Brain microvascular endothelial cell (primary cell): ENCODE measurements around the gene BCL11A.

Experiments used
- DNase-seq: peaks from one replicate; pipeline ENCODE4 v3.0.0-alpha.2; 2020
- H3K27ac ChIP-seq: fragments of 250-450 bp; sonication (Bioruptor Pico); 2 replicates; pipeline ENCODE4 v1.5.1; 2020; ENCODE audit warnings: mild to moderate bottlenecking, moderate library complexity
- H3K27me3 ChIP-seq: fragments of 250-450 bp; sonication (Bioruptor Pico); replicated peaks from 2 replicates; pipeline ENCODE4 v1.5.1; 2020; ENCODE audit warnings: mild to moderate bottlenecking
- H3K36me3 ChIP-seq: fragments of 250-450 bp; sonication (Bioruptor Pico); replicated peaks from 2 replicates; pipeline ENCODE4 v1.5.1; 2020; ENCODE audit warnings: mild to moderate bottlenecking
- H3K4me3 ChIP-seq: 2 replicates; pipeline ENCODE4 v1.5.1; 2011; ENCODE audit warnings: low read depth, mild to moderate bottlenecking, control low read depth, low read length, moderate library complexity
- CTCF ChIP-seq: IDR thresholded peaks from 2 replicates; pipeline ENCODE4 v1.5.1; 2011; ENCODE audit warnings: low read depth, mild to moderate bottlenecking, moderate library complexity, low read length, control low read depth, inconsistent platforms; ENCODE audit errors: missing control alignments
- in situ Hi-C: cut with HindIII; loops from 2 replicates; pipeline ENCODE4 v1.10.0; 2017; ENCODE audit warnings: low sequenced_read_pairs, low pct_ligation_motif_present

The BCL11A gene

DNA sequence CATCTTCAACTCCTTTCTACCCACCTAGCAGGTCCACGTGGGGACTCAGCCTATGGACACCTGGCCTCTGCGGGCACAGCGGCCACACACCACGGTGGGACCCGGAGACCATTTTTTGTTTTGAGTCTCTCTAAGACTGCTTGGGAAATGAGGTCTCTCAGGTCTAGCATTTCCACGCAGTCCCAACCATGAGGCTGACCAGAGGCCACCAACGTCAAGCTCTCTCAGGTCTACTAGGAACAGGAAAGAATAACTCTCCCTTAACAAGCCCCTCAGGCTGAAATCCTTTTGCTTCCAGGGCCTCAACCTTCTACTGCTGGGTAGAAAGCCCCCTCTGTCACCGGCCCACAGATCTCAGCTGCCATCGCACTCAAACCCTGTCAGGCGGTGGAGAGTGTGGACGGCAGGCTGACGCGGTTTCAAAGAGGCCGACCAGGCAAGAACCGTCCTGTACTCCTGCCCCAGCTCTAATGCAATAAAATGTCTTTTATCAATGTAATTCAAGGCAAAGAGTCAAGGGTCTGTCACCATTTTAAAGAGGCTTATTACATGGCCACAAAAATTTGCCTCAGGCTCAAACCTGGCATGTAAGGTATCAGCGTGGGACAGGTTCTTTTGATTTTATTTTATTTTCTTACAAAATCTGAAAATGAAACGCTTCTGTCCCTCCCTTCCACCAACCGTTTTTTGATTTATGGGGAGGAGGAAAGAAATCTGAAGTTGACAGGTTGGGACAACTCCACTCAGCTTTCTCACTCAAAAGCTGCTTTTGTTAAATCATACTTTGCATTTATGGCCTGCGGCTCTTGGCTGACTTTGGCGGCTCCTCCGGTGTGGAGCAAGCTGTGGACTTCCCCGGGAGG, 74.0 kb downstream of the BCL11A start:
- no peak for DNase-seq
- no peak overlapping the region for H3K27ac ChIP-seq
- no peak for TF ChIP-seq CTCF
- in situ Hi-C loops: no loop called here
- no peak overlapping the region for H3K4me3 ChIP-seq
- no peaks in the 10 kb centered on the region for H3K27me3 ChIP-seq
- H3K36me3 ChIP-seq: no peaks in the 10 kb centered on the region

- TF ChIP-seq CTCF: no peak
- no peak overlapping the region for H3K27ac ChIP-seq
- in situ Hi-C loops: no loop called here
These were observed 74.8 kb downstream of the BCL11A start for GRCh38 chr2:60478660-60479059.

GRCh38 chr2:60476206-60476954, 77.1 kb downstream of the BCL11A start:
- H3K27me3 ChIP-seq: no peaks in the 10 kb centered on the region
- H3K36me3 ChIP-seq: no peaks in the 10 kb centered on the region
- H3K4me3 ChIP-seq: no peak overlapping the region
- no peak overlapping the region for H3K27ac ChIP-seq
- in situ Hi-C loops: no loop called here
- TF ChIP-seq CTCF: no peak
- no peak for DNase-seq

More at GRCh38 chr2:60478660-60479059, 74.8 kb downstream of the BCL11A start:
- no peak overlapping the region for H3K4me3 ChIP-seq
- no peaks in the 10 kb centered on the region for H3K27me3 ChIP-seq
- H3K36me3 ChIP-seq: no peaks in the 10 kb centered on the region
- DNase-seq: no peak

- H3K27ac ChIP-seq: no peak overlapping the region
- in situ Hi-C loops: no loop called here
- TF ChIP-seq CTCF: no peak
- no peak for DNase-seq
- no peaks in the 10 kb centered on the region for H3K36me3 ChIP-seq
- no peak overlapping the region for H3K4me3 ChIP-seq
- no peaks in the 10 kb centered on the region for H3K27me3 ChIP-seq
These were observed 78.2 kb downstream of the BCL11A start for GRCh38 chr2:60475123-60475830.

- no peak overlapping the region for H3K27ac ChIP-seq
- TF ChIP-seq CTCF: no peak
These were observed 79.2 kb downstream of the BCL11A start for GRCh38 chr2:60474301-60474700.

More at GRCh38 chr2:60474301-60474700, 79.2 kb downstream of the BCL11A start:
- Histone ChIP-seq H3K27me3 (no peaks in the 10 kb centered on the region), H3K36me3 (no peaks in the 10 kb centered on the region), H3K4me3 (no peak overlapping the region)
- no peak for DNase-seq
- in situ Hi-C loops: no loop called here
